Coronary artery (tissue), 2 donors: ENCODE data around the gene RPL23.
A peak's percentile ranks its signal among the peaks of the same experiment; 100 is the strongest.

Experiments
- DNase-seq: peaks from one replicate; pipeline ENCODE4 v3.0.0-alpha.2; 2017; ENCODE audit warnings: low spot score
- H3K27ac ChIP-seq, 2 donors: fragments of 200-600 bp; sonication (generic); one replicate each; pipeline ENCODE4 v1.5.1; 2016 to 2019
- H3K4me3 ChIP-seq: fragments of 200-600 bp; sonication (generic); 2 replicates; pipeline ENCODE4 v1.5.1; 2016; ENCODE audit warnings: mild to moderate bottlenecking, moderate library complexity
- CTCF ChIP-seq: fragments of 200-600 bp; sonication (generic); IDR thresholded peaks from one replicate; pipeline ENCODE4 v1.5.1; 2019; ENCODE audit warnings: antibody characterized with exemption

The RPL23 gene

GRCh38 chr17:38885044-38885727 is 31.7 kb upstream of the RPL23 start:
- H3K27ac ChIP-seq: peak overlapping the region in 1 of 2 donors; percentile 55
- peak overlapping the region; percentile 21 for H3K4me3 ChIP-seq
- TF ChIP-seq CTCF: no peak
- DNase-seq: no peak

GRCh38 chr17:38883592-38884526 is 30.3 kb upstream of the RPL23 start:
- Histone ChIP-seq H3K4me3 (peak overlapping the region; percentile 50), H3K27ac (peak overlapping the region; percentile 56 to 83)
- no peak for DNase-seq
- no peak for TF ChIP-seq CTCF

GRCh38 chr17:38882870-38883269 is 29.3 kb upstream of the RPL23 start:
- H3K27ac ChIP-seq: peak overlapping the region; percentile 56 to 83
- peak overlapping the region; percentile 50 for H3K4me3 ChIP-seq
- no peak for DNase-seq
- no peak for TF ChIP-seq CTCF

- Histone ChIP-seq H3K27ac (peak overlapping the region; percentile 44 to 83), H3K4me3 (peak overlapping the region; percentile 50)
- TF ChIP-seq CTCF: no peak
- DNase-seq: peak; percentile 75
Measured at GRCh38 chr17:38881600-38882191, 28.2 kb upstream of the RPL23 start.

GRCh38 chr17:38879878-38880665 is 26.6 kb upstream of the RPL23 start:
- DNase-seq: no peak

More at GRCh38 chr17:38879878-38880665, 26.6 kb upstream of the RPL23 start:
- Histone ChIP-seq H3K4me3 (peak overlapping the region; percentile 35), H3K27ac (peak overlapping the region; percentile 33 to 83)
- no peak for TF ChIP-seq CTCF
